HEK293 (cell line): ENCODE measurements around the gene ASPSCR1.

Source experiments
- CTCF ChIA-PET: fragments of 350-600 bp; formaldehyde crosslinking; extraction: SDS; loops from one replicate; lab custom pipeline; 2021; ENCODE audit warnings: antibody characterized with exemption; lab: Yijun Ruan, JAX
- POLR2A ChIA-PET: fragments of 300-600 bp; formaldehyde crosslinking; extraction: SDS; loops from one replicate; lab custom pipeline; 2020; ENCODE audit warnings: antibody characterized with exemption, inconsistent platforms; lab: Yijun Ruan, JAX
- H3K27ac ChIP-seq: fragments of 200-500 bp; sonication (Bioruptor generic); 2 replicates; pipeline ENCODE4 v1.5.1; 2014; ENCODE audit warnings: low read depth, low read length, control low read depth, inconsistent platforms; ENCODE audit errors: extremely low read depth
- H3K36me3 ChIP-seq, 2 experiments: fragments of 200-500 bp in 1 of 2; sonication (Bioruptor generic) in 1 of 2; 1 replicate in 1 of 2; 2 replicates in 1 of 2; pipeline ENCODE4 v1.5.1; 2014 to 2017; ENCODE audit warnings: inconsistent platforms in 2 of 2, low read length in 2 of 2; ENCODE audit not compliant: control insufficient read depth in 2 of 2, insufficient read depth in 1 of 2
- H3K4me1 ChIP-seq: fragments of 200-500 bp; sonication (Bioruptor generic); 2 replicates; pipeline ENCODE4 v1.5.1; 2014; ENCODE audit warnings: mild to moderate bottlenecking, low read length, inconsistent platforms; ENCODE audit not compliant: control insufficient read depth, insufficient read depth
- H3K4me3 ChIP-seq: 2 replicates; pipeline ENCODE4 v1.5.1; 2011; ENCODE audit warnings: low read depth, mild to moderate bottlenecking, control low read depth, low read length, moderate library complexity
- H3K9me3 ChIP-seq: fragments of 200-500 bp; sonication (Bioruptor generic); 2 replicates; pipeline ENCODE4 v1.5.1; 2014; ENCODE audit warnings: low read depth, low read length, inconsistent platforms; ENCODE audit not compliant: control insufficient read depth, insufficient read depth
- GLIS2 ChIP-seq: fragments of 450-650 bp; formaldehyde crosslinking; IDR thresholded peaks from 2 replicates; pipeline ENCODE4 v1.5.1; 2016; ENCODE audit warnings: missing biosample characterization, missing genetic modification characterization
- SCRT2 ChIP-seq: fragments of 450-650 bp; formaldehyde crosslinking; IDR thresholded peaks from 2 replicates; pipeline ENCODE4 v1.5.1; 2016; ENCODE audit warnings: missing biosample characterization, missing genetic modification characterization
- TCF7L2 ChIP-seq: IDR thresholded peaks from 2 replicates; pipeline ENCODE4 v1.6.1; 2011; ENCODE audit warnings: low read depth, mild to moderate bottlenecking, inconsistent platforms, low read length, moderate library complexity, borderline replicate concordance
- ZFP41 ChIP-seq: fragments of 450-650 bp; formaldehyde crosslinking; IDR thresholded peaks from 2 replicates; pipeline ENCODE4 v1.5.1; 2016; ENCODE audit warnings: missing biosample characterization, missing genetic modification characterization, borderline replicate concordance
- ZNF155 ChIP-seq: fragments of 450-650 bp; formaldehyde crosslinking; IDR thresholded peaks from 2 replicates; pipeline ENCODE4 v1.5.1; 2016; ENCODE audit warnings: missing biosample characterization, missing genetic modification characterization
- ZNF211 ChIP-seq: fragments of 450-650 bp; formaldehyde crosslinking; IDR thresholded peaks from 2 replicates; pipeline ENCODE4 v1.5.1; 2016; ENCODE audit warnings: low read depth, missing biosample characterization, missing genetic modification characterization
- ZNF248 ChIP-seq: fragments of 450-650 bp; formaldehyde crosslinking; IDR thresholded peaks from 2 replicates; pipeline ENCODE4 v1.5.1; 2017; ENCODE audit warnings: missing biosample characterization, missing genetic modification characterization
- ZNF404 ChIP-seq: fragments of 450-650 bp; formaldehyde crosslinking; IDR thresholded peaks from 2 replicates; pipeline ENCODE4 v1.5.1; 2017; ENCODE audit warnings: missing biosample characterization, missing genetic modification characterization
- ZNF473 ChIP-seq: fragments of 450-650 bp; formaldehyde crosslinking; IDR thresholded peaks from 2 replicates; pipeline ENCODE4 v1.5.1; 2017; ENCODE audit warnings: missing biosample characterization, missing genetic modification characterization
- ZNF48 ChIP-seq: fragments of 450-650 bp; formaldehyde crosslinking; IDR thresholded peaks from 2 replicates; pipeline ENCODE4 v1.5.1; 2016; ENCODE audit warnings: missing biosample characterization, missing genetic modification characterization
- ZNF558 ChIP-seq: fragments of 450-650 bp; formaldehyde crosslinking; IDR thresholded peaks from 2 replicates; pipeline ENCODE4 v1.5.1; 2016; ENCODE audit warnings: missing biosample characterization, missing genetic modification characterization
- ZSCAN16 ChIP-seq: fragments of 450-650 bp; formaldehyde crosslinking; IDR thresholded peaks from 2 replicates; pipeline ENCODE4 v1.5.1; 2016; ENCODE audit warnings: missing biosample characterization, missing genetic modification characterization
- ZSCAN30 ChIP-seq: fragments of 450-650 bp; IDR thresholded peaks from 2 replicates; pipeline ENCODE4 v1.5.1; 2018; ENCODE audit warnings: missing biosample characterization, mild to moderate bottlenecking, missing genetic modification characterization, moderate library complexity
- TF ChIP-seq, protein P1 (sequence below): fragments of 450-650 bp; formaldehyde crosslinking; IDR thresholded peaks from 2 replicates; pipeline ENCODE4 v1.5.1; 2016; ENCODE audit warnings: missing biosample characterization, missing genetic modification characterization
- TF ChIP-seq, protein P2 (sequence below): fragments of 450-650 bp; formaldehyde crosslinking; IDR thresholded peaks from 2 replicates; pipeline ENCODE4 v1.5.1; 2016; ENCODE audit warnings: missing biosample characterization, missing genetic modification characterization
- TF ChIP-seq, protein P3 (sequence below): fragments of 450-650 bp; formaldehyde crosslinking; conservative IDR thresholded peaks from 2 replicates; pipeline ENCODE4 v1.5.1; 2016; ENCODE audit warnings: low read depth, missing biosample characterization, missing genetic modification characterization
- TF ChIP-seq, protein P4 (sequence below): fragments of 450-650 bp; formaldehyde crosslinking; IDR thresholded peaks from 2 replicates; pipeline ENCODE4 v1.5.1; 2016; ENCODE audit warnings: missing biosample characterization, missing genetic modification characterization, borderline replicate concordance
- TF ChIP-seq, protein P5 (sequence below): fragments of 450-650 bp; formaldehyde crosslinking; IDR thresholded peaks from 2 replicates; pipeline ENCODE4 v1.5.1; 2016; ENCODE audit warnings: missing biosample characterization, missing genetic modification characterization

ASPSCR1 gene

DNA sequence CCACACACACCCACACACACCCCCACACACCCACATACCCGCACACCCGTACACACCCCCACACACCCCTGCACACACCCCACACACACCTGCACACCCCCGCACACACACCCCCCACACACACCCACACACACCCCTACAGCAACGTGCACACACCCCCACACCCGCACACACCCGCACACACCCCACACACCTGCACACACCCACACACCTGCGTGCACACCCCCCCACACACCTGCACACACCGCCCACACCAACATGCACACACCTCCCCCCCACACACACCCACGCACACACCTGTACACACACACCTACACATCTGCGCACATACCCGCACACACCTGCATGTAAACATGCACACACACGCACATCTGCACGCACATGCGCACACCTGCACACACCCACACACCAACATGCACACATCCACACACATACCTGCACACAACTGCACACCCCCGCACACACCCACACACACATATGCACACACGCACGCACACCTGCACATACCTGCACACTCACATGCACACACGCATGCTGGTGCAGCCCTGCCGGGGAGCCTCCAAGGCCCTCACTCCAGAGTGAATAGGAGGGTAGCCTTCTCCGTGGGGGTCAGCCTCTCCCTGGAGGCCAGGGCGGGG, 7.5 kb downstream of the ASPSCR1 start (continued):
- TF ChIP-seq, protein P1, sequence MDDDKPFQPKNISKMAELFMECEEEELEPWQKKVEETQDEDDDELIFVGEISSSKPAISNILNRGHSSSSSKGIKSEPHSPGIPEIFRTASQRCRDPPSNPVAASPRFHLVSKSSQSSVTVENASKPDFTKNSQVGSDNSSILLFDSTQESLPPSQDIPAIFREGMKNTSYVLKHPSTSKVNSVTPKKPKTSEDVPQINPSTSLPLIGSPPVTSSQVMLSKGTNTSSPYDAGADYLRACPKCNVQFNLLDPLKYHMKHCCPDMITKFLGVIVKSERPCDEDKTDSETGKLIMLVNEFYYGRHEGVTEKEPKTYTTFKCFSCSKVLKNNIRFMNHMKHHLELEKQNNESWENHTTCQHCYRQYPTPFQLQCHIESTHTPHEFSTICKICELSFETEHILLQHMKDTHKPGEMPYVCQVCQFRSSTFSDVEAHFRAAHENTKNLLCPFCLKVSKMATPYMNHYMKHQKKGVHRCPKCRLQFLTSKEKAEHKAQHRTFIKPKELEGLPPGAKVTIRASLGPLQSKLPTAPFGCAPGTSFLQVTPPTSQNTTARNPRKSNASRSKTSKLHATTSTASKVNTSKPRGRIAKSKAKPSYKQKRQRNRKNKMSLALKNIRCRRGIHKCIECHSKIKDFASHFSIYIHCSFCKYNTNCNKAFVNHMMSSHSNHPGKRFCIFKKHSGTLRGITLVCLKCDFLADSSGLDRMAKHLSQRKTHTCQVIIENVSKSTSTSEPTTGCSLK (tag by site-specific recombination), result no peak
- TF ChIP-seq ZNF211 (tag by site-specific recombination) (no peak), SCRT2 (tag by site-specific recombination) (no peak), ZNF473 (tag by site-specific recombination) (no peak), ZNF48 (tag by site-specific recombination) (no peak), ZNF558 (no peak), ZFP41 (tag by site-specific recombination) (no peak), ZSCAN30 (no peak)
- TF ChIP-seq, protein P2, sequence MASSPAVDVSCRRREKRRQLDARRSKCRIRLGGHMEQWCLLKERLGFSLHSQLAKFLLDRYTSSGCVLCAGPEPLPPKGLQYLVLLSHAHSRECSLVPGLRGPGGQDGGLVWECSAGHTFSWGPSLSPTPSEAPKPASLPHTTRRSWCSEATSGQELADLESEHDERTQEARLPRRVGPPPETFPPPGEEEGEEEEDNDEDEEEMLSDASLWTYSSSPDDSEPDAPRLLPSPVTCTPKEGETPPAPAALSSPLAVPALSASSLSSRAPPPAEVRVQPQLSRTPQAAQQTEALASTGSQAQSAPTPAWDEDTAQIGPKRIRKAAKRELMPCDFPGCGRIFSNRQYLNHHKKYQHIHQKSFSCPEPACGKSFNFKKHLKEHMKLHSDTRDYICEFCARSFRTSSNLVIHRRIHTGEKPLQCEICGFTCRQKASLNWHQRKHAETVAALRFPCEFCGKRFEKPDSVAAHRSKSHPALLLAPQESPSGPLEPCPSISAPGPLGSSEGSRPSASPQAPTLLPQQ, result no peak
- TF ChIP-seq, protein P3, sequence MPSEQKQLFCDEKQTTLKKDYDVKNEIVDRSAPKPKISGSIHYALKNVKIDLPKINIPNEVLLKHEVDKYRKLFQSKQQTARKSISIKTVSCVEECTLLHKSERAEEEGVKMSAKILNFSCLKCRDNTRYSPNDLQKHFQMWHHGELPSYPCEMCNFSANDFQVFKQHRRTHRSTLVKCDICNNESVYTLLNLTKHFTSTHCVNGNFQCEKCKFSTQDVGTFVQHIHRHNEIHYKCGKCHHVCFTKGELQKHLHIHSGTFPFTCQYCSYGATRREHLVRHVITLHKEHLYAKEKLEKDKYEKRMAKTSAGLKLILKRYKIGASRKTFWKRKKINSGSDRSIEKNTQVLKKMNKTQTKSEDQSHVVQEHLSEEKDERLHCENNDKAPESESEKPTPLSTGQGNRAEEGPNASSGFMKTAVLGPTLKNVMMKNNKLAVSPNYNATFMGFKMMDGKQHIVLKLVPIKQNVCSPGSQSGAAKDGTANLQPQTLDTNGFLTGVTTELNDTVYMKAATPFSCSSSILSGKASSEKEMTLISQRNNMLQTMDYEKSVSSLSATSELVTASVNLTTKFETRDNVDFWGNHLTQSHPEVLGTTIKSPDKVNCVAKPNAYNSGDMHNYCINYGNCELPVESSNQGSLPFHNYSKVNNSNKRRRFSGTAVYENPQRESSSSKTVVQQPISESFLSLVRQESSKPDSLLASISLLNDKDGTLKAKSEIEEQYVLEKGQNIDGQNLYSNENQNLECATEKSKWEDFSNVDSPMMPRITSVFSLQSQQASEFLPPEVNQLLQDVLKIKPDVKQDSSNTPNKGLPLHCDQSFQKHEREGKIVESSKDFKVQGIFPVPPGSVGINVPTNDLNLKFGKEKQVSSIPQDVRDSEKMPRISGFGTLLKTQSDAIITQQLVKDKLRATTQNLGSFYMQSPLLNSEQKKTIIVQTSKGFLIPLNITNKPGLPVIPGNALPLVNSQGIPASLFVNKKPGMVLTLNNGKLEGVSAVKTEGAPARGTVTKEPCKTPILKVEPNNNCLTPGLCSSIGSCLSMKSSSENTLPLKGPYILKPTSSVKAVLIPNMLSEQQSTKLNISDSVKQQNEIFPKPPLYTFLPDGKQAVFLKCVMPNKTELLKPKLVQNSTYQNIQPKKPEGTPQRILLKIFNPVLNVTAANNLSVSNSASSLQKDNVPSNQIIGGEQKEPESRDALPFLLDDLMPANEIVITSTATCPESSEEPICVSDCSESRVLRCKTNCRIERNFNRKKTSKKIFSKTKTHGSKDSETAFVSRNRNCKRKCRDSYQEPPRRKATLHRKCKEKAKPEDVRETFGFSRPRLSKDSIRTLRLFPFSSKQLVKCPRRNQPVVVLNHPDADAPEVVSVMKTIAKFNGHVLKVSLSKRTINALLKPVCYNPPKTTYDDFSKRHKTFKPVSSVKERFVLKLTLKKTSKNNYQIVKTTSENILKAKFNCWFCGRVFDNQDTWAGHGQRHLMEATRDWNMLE (tag by site-specific recombination), result no peak

DNA sequence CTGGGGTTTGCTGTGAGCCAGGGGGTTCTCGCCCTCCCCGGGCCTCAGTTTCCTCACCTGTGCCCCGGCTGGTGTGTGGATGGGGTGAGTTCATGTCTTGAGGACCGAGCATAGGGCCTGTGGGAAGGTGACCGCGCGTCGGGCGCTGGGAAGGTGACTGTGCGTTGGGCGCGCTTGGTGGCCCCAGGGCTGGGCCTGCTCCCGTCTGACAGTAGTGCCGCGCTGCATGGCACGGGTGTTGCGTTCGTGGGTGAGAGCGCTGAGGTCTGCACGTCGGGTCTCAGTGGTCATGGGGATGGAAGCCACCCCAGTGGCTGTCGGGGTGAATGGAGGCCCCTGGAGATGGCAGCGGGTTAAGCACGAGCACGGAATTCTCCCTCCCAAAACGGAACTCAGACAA, 9.2 kb downstream of the ASPSCR1 start:
- peaks cover 9 to 51% of the 10 kb centered on the region in 2 experiments; a peak in 2 of 3 replicates for H3K36me3 ChIP-seq
- TF ChIP-seq ZSCAN16 (tag by site-specific recombination) (no peak), ZNF404 (tag by site-specific recombination) (no peak), GLIS2 (tag by site-specific recombination) (no peak), ZNF248 (tag by site-specific recombination) (no peak), ZNF155 (tag by site-specific recombination) (no peak), TCF7L2 (no peak)
- TF ChIP-seq, protein P2, result no peak
- TF ChIP-seq, protein P4, sequence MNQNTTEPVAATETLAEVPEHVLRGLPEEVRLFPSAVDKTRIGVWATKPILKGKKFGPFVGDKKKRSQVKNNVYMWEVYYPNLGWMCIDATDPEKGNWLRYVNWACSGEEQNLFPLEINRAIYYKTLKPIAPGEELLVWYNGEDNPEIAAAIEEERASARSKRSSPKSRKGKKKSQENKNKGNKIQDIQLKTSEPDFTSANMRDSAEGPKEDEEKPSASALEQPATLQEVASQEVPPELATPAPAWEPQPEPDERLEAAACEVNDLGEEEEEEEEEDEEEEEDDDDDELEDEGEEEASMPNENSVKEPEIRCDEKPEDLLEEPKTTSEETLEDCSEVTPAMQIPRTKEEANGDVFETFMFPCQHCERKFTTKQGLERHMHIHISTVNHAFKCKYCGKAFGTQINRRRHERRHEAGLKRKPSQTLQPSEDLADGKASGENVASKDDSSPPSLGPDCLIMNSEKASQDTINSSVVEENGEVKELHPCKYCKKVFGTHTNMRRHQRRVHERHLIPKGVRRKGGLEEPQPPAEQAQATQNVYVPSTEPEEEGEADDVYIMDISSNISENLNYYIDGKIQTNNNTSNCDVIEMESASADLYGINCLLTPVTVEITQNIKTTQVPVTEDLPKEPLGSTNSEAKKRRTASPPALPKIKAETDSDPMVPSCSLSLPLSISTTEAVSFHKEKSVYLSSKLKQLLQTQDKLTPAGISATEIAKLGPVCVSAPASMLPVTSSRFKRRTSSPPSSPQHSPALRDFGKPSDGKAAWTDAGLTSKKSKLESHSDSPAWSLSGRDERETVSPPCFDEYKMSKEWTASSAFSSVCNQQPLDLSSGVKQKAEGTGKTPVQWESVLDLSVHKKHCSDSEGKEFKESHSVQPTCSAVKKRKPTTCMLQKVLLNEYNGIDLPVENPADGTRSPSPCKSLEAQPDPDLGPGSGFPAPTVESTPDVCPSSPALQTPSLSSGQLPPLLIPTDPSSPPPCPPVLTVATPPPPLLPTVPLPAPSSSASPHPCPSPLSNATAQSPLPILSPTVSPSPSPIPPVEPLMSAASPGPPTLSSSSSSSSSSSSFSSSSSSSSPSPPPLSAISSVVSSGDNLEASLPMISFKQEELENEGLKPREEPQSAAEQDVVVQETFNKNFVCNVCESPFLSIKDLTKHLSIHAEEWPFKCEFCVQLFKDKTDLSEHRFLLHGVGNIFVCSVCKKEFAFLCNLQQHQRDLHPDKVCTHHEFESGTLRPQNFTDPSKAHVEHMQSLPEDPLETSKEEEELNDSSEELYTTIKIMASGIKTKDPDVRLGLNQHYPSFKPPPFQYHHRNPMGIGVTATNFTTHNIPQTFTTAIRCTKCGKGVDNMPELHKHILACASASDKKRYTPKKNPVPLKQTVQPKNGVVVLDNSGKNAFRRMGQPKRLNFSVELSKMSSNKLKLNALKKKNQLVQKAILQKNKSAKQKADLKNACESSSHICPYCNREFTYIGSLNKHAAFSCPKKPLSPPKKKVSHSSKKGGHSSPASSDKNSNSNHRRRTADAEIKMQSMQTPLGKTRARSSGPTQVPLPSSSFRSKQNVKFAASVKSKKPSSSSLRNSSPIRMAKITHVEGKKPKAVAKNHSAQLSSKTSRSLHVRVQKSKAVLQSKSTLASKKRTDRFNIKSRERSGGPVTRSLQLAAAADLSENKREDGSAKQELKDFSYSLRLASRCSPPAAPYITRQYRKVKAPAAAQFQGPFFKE (tag by site-specific recombination), result no peak
- TF ChIP-seq, protein P5, sequence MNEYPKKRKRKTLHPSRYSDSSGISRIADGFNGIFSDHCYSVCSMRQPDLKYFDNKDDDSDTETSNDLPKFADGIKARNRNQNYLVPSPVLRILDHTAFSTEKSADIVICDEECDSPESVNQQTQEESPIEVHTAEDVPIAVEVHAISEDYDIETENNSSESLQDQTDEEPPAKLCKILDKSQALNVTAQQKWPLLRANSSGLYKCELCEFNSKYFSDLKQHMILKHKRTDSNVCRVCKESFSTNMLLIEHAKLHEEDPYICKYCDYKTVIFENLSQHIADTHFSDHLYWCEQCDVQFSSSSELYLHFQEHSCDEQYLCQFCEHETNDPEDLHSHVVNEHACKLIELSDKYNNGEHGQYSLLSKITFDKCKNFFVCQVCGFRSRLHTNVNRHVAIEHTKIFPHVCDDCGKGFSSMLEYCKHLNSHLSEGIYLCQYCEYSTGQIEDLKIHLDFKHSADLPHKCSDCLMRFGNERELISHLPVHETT, result no peak

More for the DNA sequence above, 9.2 kb downstream of the ASPSCR1 start:
- H3K4me1 ChIP-seq, result peaks cover 3% of the 10 kb centered on the region; the same call in 1 of the 2 replicates
- POLR2A ChIA-PET, result no interaction called here
- H3K27ac ChIP-seq, result no peak overlapping the region
- no peak overlapping the region for H3K4me3 ChIP-seq
- no peaks in the 10 kb centered on the region for H3K9me3 ChIP-seq
- CTCF ChIA-PET, result no interaction called here
